AG04449 (cell line): ENCODE measurements around the gene ABHD8.

Experiments used
- CTCF ChIA-PET: fragments of 350-600 bp; formaldehyde crosslinking; extraction: SDS; loops from one replicate; lab custom pipeline; 2021; ENCODE audit warnings: antibody characterized with exemption; lab: Yijun Ruan, JAX
- POLR2A ChIA-PET: fragments of 400-600, 350-600 bp; formaldehyde crosslinking; extraction: SDS; loops from one replicate; lab custom pipeline; 2020; ENCODE audit warnings: antibody characterized with exemption, inconsistent platforms; lab: Yijun Ruan, JAX
- DNase-seq: peaks from one replicate; pipeline ENCODE4 v3.0.0-alpha.2; 2010; ENCODE audit warnings: low read depth, low spot score
- H3K4me3 ChIP-seq: 2 replicates; pipeline ENCODE4 v1.5.1; 2011; ENCODE audit warnings: low read depth, mild to moderate bottlenecking, control low read depth, low read length
- CTCF ChIP-seq: IDR thresholded peaks from one replicate; pipeline ENCODE4 v1.5.1; 2011; ENCODE audit warnings: mild to moderate bottlenecking, moderate library complexity, low read length, control low read depth, inconsistent platforms; ENCODE audit not compliant: insufficient read depth; ENCODE audit errors: missing control alignments

Gene ABHD8

GRCh38 chr19:17248011-17248776, 55.0 kb downstream of the ABHD8 start:
- no peak for DNase-seq
- TF ChIP-seq CTCF = no peak
- ChIA-PET POLR2A (no interaction called here), CTCF (interaction anchor here (0.7 to 4.1 kb wide), 6 partner anchors 10 to 34 kb away, joined by 3 to 33 read pairs (median 4); partner anchors contain the start of genes ANKLE1 and USHBP1)
- no peak overlapping the region for H3K4me3 ChIP-seq

GRCh38 chr19:17246681-17247425, 56.4 kb downstream of the ABHD8 start:
- no peak overlapping the region; the same call in 1 of the 2 replicates for H3K4me3 ChIP-seq
- ChIA-PET POLR2A (no interaction called here), CTCF (interaction anchor here (1.0 kb wide), 2 partner anchors 11 to 36 kb away, joined by 3 read pairs; no protein-coding TSS in a partner anchor)
- DNase-seq = no peak
- no peak for TF ChIP-seq CTCF

- no peak for DNase-seq
- CTCF ChIA-PET = no interaction called here
Observed at GRCh38 chr19:17245535-17245984, 57.7 kb downstream of the ABHD8 start, which contains the start of gene NR2F6. Gene NR2F6 (minus strand): TSS chr19:17245919. CDS start chr19:17245220, 699 bp downstream.

GRCh38 chr19:17244618-17245534, 58.3 kb downstream of the ABHD8 start:
- ChIA-PET CTCF (interaction anchor here (1.5 to 2.6 kb wide), 2 partner anchors 10 to 16 kb away, joined by 4 to 12 read pairs; no protein-coding TSS in a partner anchor), POLR2A (interaction anchor here (2.7 kb wide), 1 partner anchor 18 kb away, joined by 11 read pairs; the partner anchor contains the start of gene OCEL1)
- DNase-seq = no peak
- H3K4me3 ChIP-seq = peak overlapping the region; percentile 82
- no peak for TF ChIP-seq CTCF

More at GRCh38 chr19:17245535-17245984, 57.7 kb downstream of the ABHD8 start, which contains the start of gene NR2F6:
- POLR2A ChIA-PET = no interaction called here
- no peak for TF ChIP-seq CTCF
- H3K4me3 ChIP-seq = peak within 1 kb of the TSS; percentile 82

- H3K4me3 ChIP-seq = peak overlapping the region; percentile 82
- ChIA-PET CTCF (interaction anchor here (1.5 to 2.6 kb wide), 2 partner anchors 9 to 17 kb away, joined by 4 to 12 read pairs; no protein-coding TSS in a partner anchor), POLR2A (interaction anchor here (2.7 kb wide), 1 partner anchor 17 kb away, joined by 11 read pairs; the partner anchor contains the start of gene OCEL1)
- TF ChIP-seq CTCF = no peak
- no peak for DNase-seq
Observed at GRCh38 chr19:17243830-17244617, 59.2 kb downstream of the ABHD8 start.
